GM21825 (cell line): ENCODE measurements around the gene ZNF619.
"Not testable (repeated sequence)": the region's sequence is repeated elsewhere in the genome, so short reads cannot be mapped to it uniquely, and the experiment has no call there.

Source experiments
- ATAC-seq: cut with Tn5 transposase; IDR thresholded peaks from one replicate; pipeline ENCODE4 v1.9.1; 2021; ENCODE audit warnings: mild to moderate bottlenecking, moderate library complexity; ENCODE audit not compliant: unreplicated experiment

The ZNF619 gene

DNA sequence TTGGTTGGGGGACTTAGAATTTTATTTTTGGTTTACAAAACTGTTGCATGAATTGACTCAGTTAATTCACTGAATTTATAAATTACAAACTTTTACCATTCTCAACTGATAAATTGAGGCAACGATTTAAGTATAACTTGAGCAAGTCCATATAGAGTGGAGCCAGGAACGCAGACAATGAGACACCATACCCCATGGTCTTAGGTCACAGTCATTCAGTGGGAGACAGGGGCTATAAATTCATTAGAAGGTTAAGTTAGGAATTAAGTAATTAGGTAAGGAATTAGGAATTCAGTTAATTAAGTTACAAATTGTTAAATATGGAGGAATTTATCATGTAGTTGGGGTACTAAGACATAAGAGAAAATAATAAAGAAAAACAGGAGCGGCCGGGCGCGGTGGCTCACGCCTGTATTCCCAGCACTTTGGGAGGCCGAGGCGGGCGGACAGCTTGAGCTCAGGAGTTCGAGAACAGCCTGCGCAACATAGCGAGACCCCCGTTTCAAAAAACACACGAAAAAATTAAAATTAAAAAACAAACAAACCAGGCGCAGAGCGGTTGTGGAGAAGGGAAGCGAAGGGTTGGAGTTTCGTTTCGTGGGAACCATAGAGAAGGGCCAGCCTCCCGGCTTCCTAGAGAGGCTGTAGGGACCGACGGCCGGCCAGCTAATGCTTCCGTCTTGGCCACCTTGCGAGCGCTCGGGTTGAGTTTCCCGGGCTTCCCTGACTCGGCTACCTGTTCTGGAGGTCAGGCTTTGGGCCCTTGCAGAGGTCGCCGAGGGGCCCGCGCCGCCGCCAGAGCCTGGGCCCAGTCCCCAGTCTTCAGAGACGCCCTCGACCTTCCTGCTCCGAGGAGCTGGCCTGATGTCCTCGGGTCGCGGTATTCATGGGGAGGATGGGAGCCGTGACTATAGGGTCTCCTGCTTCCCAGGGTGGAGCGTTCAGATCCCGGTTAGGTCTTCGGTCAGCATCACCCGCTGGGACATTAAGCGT, at the start of gene ZNF619:
ZNF619 (plus strand) TSS at position 645 of the 993 bp plus-strand sequence. CDS start 858 bp downstream, outside the sequence.
- peak; percentile 79 for ATAC-seq

GRCh38 chr3:40432793-40433192, 44.1 kb upstream of the ZNF619 start:
- no peak for ATAC-seq

- no peak for ATAC-seq
Measured at GRCh38 chr3:40437889-40438288, 39.0 kb upstream of the ZNF619 start.

DNA sequence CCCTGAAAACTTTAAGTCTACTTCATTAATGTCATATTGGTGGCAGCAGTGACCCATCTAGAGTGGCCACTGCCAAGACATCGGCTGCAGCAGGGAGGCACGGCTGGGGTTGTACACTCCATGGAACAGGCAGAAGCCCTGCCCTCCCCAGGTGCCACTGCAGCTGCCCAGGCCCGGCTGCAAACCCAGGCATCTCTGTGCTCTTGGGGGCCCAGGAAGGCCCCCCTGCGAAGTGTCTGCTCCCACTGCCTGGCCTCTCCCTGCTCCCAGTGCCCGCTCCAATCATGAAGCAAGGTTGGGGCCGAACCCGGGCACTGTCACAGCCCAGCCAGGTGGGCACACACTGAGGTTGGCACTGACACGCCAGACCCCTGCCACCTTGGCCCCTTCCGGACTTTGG, 31.9 kb upstream of the ZNF619 start:
- ATAC-seq = no peak

DNA sequence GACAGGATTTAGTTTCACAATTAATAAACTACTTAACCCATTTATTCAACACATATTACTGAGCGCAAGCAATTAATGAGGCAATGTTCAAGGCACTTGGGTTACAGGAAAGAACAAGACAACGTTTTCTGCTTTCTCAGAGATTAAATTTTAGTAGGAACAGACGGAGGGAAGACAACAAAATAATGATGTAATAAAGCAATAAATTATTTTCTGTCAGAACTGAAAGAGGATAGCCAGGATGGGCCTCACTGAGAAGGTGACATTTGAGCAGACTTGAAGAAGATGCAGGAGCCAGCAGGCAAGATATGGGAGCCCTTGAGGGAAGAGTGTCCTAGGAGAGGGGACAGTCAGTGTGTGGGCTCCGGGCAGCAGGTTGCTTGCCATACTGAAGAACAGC, 31.0 kb upstream of the ZNF619 start:
- ATAC-seq = no peak

DNA sequence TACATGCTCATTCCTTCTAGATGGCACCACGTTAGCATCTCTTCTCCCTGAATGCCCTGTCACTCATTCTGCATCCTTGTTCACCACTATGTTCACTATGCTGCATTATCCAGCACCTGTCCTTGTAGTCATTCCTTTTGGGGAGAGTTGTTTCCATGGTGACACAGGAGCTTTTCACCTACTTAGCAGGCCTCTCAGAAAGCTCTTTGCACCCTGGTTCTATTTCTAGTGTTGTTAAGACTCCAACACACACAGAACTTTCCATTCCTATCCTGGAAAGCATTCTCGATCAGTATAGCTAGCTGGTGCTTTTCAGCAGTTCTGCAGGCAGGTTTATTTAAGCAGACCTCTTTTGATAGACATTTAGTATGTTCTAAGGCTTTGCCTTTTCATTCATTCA, 26.5 kb upstream of the ZNF619 start:
- ATAC-seq = no peak

- ATAC-seq = no peak
Measured at GRCh38 chr3:40451551-40451950, 25.4 kb upstream of the ZNF619 start.

DNA sequence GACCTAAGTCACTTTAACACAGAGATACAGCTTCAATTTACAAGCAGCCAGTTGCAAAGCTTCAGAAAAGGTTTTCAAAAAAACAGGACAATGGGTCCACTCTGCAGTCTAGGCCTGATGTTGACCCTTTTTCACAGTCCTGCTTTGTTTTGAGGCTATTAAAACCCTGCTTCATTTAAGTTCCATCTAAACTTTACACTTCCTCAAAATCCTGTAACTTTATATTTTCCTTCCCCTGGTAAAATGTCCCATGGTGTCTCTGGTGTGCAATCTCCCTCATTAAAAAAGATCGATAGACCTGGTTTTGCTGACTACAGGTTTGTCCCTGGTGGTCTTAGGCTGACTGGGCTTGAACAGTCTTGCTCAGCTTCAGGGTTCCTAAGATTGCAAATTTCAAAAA, 24.9 kb upstream of the ZNF619 start:
- ATAC-seq = no peak

GRCh38 chr3:40452562-40452875, 24.4 kb upstream of the ZNF619 start:
- no peak for ATAC-seq

GRCh38 chr3:40452876-40453730, 23.8 kb upstream of the ZNF619 start:
- ATAC-seq = peak; percentile 95

GRCh38 chr3:40453933-40454332, 23.0 kb upstream of the ZNF619 start:
- no peak for ATAC-seq

DNA sequence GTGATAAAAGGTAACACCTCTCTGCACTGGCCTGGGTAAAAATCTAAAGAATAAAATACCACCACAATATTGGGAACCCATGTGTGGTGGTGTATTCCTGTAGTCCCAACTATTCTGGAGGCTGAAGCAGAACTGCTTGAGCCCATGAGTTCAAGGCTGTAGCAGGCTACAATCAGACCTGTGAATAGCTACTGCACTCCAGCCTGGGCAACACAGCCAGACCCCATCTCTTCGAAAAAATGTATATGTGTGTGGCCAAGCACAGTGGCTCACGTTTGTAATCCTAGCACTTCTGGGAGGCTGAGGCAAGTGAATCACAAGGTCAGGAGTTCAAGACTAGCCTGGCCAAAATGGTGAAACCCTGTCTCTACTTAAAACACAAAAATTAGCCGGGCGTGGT, 21.6 kb upstream of the ZNF619 start:
- no peak for ATAC-seq

GRCh38 chr3:40456279-40456939, 20.5 kb upstream of the ZNF619 start:
- no peak for ATAC-seq

DNA sequence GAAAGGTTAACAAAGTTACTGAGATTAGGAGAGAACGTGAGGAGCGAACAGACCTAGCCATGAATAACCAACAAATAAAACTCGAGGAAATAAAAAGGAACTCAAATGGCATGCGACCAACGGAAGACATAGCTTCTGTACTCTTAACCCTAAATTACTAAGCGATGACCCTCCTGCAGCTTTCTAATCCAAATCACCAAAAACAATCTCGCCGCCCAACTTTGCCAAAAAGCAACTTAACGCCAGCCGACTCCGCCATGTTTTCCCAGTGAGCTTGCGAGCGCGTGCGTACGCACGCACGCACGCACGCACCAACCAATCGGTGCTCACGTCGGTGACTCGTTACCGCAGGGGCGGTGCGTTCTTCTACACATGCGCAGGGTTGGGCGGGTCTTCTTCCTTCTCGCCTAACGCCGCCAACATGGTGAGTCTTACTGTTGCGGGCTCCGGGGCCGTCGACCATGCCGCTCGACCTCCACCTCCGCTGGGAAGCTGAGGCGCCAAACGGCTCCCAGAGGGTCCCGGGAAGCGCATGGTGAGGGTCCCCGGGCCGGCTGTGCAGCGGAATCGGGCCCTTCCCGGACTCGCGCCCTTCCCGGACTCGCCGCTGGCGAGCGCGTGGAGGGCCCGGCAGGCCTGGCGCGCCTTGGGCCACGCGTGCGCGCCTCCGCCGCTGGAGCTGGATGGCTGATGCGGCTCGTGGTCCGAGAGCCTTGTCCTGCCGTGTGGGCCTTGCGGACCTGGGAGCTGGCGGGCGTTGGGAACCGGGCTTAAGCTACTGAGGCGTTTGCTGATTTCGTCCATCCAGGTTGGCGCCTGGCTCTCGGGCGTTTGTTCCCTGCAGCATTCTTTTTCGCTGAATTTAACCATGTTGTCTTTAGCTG, 19.7 kb upstream of the ZNF619 start, which contains the start of gene RPL14:
RPL14 (plus strand) TSS at position 400 of the 884 bp plus-strand sequence; CDS start at position 533, 133 bp downstream.
- ATAC-seq = peak; percentile 67

DNA sequence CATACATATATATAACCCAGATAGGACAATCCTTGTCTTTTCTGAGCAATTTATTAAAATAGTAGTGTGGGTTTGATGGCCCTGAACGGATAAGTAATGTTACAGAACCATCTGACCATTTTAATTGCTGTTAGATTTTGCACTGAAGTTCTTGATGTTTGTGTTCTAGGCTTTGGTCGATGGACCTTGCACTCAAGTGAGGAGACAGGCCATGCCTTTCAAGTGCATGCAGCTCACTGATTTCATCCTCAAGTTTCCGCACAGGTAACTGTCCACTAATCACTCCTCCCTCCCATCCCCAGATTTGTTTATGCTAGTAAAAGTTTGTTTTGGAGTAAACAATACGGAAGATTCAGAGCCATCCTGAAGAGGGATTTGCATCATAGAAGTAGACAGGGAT, 18.4 kb upstream of the ZNF619 start:
- no peak for ATAC-seq

DNA sequence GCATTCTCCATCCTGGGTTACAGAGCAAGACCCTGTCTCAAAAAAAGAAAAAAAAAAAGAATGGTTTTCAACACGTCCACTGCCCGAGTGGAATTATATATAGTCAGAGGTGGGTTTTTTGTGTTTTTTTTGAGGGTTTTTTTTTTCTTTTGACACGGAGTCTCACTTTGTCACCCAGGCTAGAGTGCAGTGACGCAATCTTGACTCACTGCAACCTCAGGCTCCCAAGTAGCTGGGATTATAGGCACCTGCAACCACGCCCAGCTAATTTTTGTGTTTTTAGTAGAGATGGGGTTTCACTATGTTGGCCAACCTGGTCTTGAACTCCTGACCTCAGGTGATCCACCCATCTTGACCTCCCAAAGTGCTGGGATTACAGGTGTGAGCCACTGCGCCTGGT, 16.4 kb upstream of the ZNF619 start:
- ATAC-seq = not testable (repeated sequence)

DNA sequence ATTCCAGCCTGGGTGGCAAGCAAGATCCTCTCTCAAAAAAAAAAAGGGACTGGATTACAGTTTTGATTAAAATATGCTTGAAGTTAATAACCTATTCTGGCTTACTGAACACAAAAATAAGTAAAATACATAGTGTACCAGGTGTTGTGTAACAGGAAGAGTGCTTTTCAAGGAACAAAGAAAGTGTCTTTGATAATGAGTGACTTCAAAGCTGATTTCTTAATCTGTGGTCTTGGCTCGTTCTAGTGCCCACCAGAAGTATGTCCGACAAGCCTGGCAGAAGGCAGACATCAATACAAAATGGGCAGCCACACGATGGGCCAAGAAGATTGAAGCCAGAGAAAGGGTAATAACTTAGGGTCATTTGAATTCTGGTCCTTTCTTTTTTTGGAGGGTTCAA, 15.8 kb upstream of the ZNF619 start:
- no peak for ATAC-seq

DNA sequence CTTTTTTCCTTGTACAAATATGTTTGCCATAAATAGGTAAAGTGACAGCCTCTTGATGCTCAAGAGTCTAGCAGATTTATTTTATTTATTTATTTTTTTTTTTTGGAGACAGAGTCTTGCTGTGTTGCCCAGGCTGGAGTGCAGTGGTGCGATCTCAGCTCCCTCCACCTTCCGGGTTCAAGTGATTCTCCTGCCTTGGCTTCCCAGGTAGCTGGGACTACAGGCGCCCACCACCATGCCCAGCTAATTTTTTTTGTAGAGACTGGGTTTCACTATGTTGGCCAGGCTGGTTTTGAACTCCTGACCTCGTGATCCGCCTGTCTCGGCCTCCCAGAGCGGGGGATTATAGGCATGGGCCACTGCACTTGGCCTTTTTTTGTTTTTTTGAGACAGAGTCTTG, 14.1 kb upstream of the ZNF619 start:
- not testable (repeated sequence) for ATAC-seq

GRCh38 chr3:40463579-40463978, 13.3 kb upstream of the ZNF619 start:
- no peak for ATAC-seq
